NCI-H2227 treated with DMSO at 0.1 percent for 48 hours (cell line): ENCODE measurements around the gene NDRG4.
A peak's percentile ranks its signal among the peaks of the same experiment; 100 is the strongest.

Experiments
- DNase-seq: peaks from one replicate; lab custom pipeline; 2025; lab: John Stamatoyannopoulos, UW

The NDRG4 gene, protein sequence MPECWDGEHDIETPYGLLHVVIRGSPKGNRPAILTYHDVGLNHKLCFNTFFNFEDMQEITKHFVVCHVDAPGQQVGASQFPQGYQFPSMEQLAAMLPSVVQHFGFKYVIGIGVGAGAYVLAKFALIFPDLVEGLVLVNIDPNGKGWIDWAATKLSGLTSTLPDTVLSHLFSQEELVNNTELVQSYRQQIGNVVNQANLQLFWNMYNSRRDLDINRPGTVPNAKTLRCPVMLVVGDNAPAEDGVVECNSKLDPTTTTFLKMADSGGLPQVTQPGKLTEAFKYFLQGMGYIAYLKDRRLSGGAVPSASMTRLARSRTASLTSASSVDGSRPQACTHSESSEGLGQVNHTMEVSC

GRCh38 chr16:58499615-58500351 lies at the start of gene NDRG4:
Gene NDRG4 (plus strand): TSS chr16:58500143. CDS start chr16:58500249, 106 bp downstream.
- peak; percentile 87 for DNase-seq

- no peak for DNase-seq
Measured at GRCh38 chr16:58450590-58450989, 49.4 kb upstream of the NDRG4 start.

- DNase-seq = no peak
Measured at GRCh38 chr16:58451265-58451689, 48.7 kb upstream of the NDRG4 start.

DNA sequence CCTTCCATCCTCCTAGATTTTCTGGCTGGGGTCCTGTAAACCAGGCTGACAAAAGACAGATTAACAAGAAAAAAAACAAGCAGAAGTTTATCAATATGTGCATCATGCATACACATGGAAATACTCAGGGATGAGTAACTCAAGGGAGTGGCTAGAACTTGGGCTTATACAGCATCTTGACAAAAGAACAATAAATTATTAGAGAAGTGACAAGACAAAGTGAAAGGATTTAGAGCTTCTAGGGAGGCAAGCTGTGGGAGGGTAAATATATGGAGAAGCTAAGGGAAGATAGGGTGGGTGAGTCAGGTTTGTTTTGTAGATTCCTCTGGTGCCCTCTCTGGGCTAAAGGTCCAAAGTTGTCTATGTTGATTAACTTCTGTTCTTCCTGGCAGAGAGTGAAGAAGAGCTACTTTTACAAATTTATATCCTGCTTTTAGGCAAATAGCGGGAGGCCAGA lies 48.0 kb upstream of the NDRG4 start:
- DNase-seq = no peak

DNA sequence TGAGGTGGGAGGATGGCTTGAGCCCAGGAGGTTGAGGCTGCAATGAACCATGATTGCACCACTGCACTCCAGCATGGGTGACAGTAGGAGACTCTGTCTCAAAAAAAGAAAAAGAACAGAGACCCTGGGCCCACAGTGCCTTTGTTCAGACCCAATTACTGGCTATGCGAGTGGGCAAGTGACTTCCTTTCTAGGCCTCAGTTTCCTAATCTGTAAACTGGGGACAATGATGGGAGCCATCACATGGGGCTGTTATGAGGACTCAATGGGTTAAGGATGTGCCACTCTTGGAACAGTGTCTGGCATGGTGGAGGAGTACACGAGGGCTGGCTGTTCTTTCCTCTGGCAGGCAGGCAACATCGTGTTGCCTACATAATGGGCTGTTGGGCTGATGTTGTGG lies 47.3 kb upstream of the NDRG4 start:
- DNase-seq = no peak

GRCh38 chr16:58454178-58454577 lies 45.8 kb upstream of the NDRG4 start:
- DNase-seq = no peak

DNA sequence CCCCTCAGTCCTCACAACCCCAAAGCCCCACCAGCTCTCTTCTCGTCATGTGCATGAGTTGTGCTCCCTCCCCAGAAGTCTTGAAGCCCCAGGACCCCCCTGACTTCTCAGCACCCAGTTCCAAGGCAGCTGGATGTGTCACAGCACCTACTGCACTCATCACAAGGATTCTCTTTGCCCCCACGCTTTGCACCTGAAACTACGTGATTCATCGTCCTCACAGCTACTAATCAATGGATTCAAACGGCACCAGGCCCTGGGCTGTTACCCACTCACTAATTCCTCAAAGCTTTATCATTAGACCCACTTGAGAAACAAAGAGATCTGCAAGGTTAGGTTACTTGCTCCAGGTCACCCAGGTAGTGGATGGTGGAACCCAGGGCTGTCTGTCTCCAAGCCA lies 45.1 kb upstream of the NDRG4 start:
- no peak for DNase-seq

GRCh38 chr16:58455750-58456149 lies 44.2 kb upstream of the NDRG4 start:
- DNase-seq = no peak

DNA sequence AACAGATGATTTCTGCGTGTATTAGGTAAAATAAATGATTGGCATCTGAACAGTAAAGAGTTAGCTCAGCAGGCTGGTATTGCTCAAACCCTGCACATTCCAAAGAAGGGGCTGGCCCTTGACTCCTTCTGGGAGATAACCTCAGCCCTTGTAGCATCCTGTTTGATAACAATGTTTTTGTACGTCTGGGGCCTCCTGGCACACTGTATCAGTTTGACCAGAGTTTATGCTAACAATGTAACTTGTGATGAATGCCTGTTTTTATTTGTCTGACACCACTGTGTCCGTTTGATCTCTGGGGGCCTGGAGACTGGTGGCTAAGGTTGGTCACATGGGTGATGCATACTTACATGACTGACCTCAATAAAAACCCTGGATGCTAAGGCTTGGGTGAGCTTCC lies 43.8 kb upstream of the NDRG4 start:
- no peak for DNase-seq

GRCh38 chr16:58458606-58459343 lies 41.2 kb upstream of the NDRG4 start:
- no peak for DNase-seq

GRCh38 chr16:58459344-58460218 lies 40.4 kb upstream of the NDRG4 start:
- DNase-seq = no peak

DNA sequence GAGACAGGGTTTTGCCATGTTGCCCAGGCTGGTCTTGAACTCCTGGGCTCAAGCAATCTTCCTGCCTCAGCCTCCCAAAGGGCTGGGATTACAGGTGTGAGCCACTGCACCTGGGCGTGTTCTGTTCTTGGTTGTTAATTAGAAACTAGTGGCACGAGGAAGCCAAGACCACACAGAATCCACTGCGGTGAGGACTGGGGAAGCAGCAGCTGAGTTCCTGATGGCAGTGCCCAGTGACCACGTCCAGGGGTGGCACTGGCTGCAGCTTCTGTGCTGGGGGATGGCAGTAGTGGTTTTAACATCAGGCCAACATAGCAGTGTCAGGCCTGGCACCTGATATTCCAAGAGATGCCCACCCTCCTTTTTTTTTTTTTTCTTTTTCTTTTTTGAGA lies 39.7 kb upstream of the NDRG4 start:
- DNase-seq = no peak

- DNase-seq = no peak
Measured at GRCh38 chr16:58461056-58461455, 38.9 kb upstream of the NDRG4 start.

- no peak for DNase-seq
Measured at GRCh38 chr16:58461640-58462039, 38.3 kb upstream of the NDRG4 start.

- no peak for DNase-seq
Measured at GRCh38 chr16:58462089-58462488, 37.9 kb upstream of the NDRG4 start.

DNA sequence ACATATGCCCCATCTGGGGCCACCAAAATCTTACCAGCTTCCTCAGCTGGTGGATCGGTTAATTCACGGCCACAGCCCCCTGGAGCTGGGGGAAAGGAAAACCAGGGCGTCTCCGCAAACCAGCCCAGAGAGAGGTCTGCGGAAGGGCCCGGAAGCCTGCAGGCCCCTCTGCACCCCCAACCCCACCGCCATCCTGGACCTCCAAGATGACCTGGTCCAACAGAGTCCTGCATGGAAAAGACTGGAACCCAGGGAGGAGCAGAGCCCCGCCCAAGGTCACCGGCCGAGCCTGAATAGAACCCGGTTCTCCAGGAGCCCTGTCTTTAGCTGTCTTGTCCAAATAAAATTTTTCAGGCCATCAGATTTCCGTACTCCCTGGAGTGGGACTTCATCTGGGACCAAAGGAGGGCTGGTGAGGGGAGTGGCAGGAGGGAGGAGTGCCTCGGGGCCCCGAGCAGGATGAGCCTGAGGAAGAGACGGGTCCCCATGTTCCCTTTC lies 37.4 kb upstream of the NDRG4 start:
- DNase-seq = no peak

- DNase-seq = no peak
Measured at GRCh38 chr16:58462997-58463941, 36.7 kb upstream of the NDRG4 start.

GRCh38 chr16:58464047-58464915 lies 35.7 kb upstream of the NDRG4 start:
- no peak for DNase-seq
